Smooth muscle cell (in vitro differentiated cells): ENCODE results near the gene ASPDH. TPM values are rescaled to one million over a fixed set of nuclear protein-coding genes. Genes with fewer than 3 reads are reported as not detected.

Experiments
- DNase-seq: peaks from one replicate; lab custom pipeline; 2025; ENCODE audit not compliant: unreplicated experiment; lab: John Stamatoyannopoulos, UW
- H2AFZ ChIP-seq: fragments of 200-600 bp; sonication (generic); 2 replicates; pipeline ENCODE4 v1.6.0; 2016; ENCODE audit warnings: antibody characterized with exemption, low read depth, mild to moderate bottlenecking
- H3F3A ChIP-seq: fragments of 200-600 bp; sonication (generic); 2 replicates; pipeline ENCODE4 v1.6.0; 2017; ENCODE audit warnings: antibody characterized with exemption, low read depth
- H3K27ac ChIP-seq: fragments of 200-600 bp; sonication (generic); 2 replicates; pipeline ENCODE4 v1.5.1; 2016; ENCODE audit warnings: low read depth, mild to moderate bottlenecking
- H3K27me3 ChIP-seq: fragments of 200-600 bp; sonication (generic); 2 replicates; pipeline ENCODE4 v1.6.1; 2016; ENCODE audit warnings: low read depth, mild to moderate bottlenecking
- H3K36me3 ChIP-seq: fragments of 200-600 bp; sonication (generic); 2 replicates; pipeline ENCODE4 v1.5.1; 2016; ENCODE audit warnings: low read depth
- H3K4me1 ChIP-seq: fragments of 200-600 bp; sonication (generic); 2 replicates; pipeline ENCODE4 v1.5.1; 2016; ENCODE audit warnings: low read depth
- H3K4me2 ChIP-seq: fragments of 200-600 bp; sonication (generic); 2 replicates; pipeline ENCODE4 v1.6.0; 2016; ENCODE audit warnings: mild to moderate bottlenecking
- H3K4me3 ChIP-seq: fragments of 200-600 bp; sonication (generic); 2 replicates; pipeline ENCODE4 v1.5.1; 2016; ENCODE audit warnings: mild to moderate bottlenecking
- H3K79me2 ChIP-seq: fragments of 200-600 bp; sonication (generic); 2 replicates; pipeline ENCODE4 v1.6.0; 2016; ENCODE audit warnings: low read depth, mild to moderate bottlenecking
- H3K9ac ChIP-seq: fragments of 200-600 bp; sonication (generic); 2 replicates; pipeline ENCODE4 v1.6.0; 2016; ENCODE audit warnings: low read depth
- H3K9me3 ChIP-seq: fragments of 200-600 bp; sonication (generic); replicated peaks from 2 replicates; pipeline ENCODE4 v1.5.1; 2016; ENCODE audit warnings: low read depth
- H4K20me1 ChIP-seq: fragments of 200-600 bp; sonication (generic); 2 replicates; pipeline ENCODE4 v1.6.0; 2016; ENCODE audit warnings: low read depth
- CTCF ChIP-seq: fragments of 200-600 bp; sonication (generic); IDR thresholded peaks from 2 replicates; pipeline ENCODE4 v1.5.1; 2017; ENCODE audit warnings: borderline replicate concordance, mild to moderate bottlenecking, antibody characterized with exemption; ENCODE audit not compliant: insufficient read depth, poor library complexity, severe bottlenecking
- WGBS: methylation state at CpG from one replicate; pipeline ENCODE4 v1.1.7; 2016; ENCODE audit warnings: low lambda C conversion rate; 5-methylcytosine and 5-hydroxymethylcytosine counted together
- polyA plus RNA-seq: library from polyadenylated mRNA; unstranded; fragments of >200 nt; fragmentation: Nextera tagmentation; extraction: Ambion mirVana; gene quantifications from 2 replicates; pipeline ENCODE4 v1.2.1, GENCODE V29; 2016
- total RNA-seq: library from RNA; depleted of rRNA; stranded (reverse); fragments of >200 nt; gene quantifications from 2 replicates; pipeline ENCODE4 v1.2.3, GENCODE V29; 2014

The ASPDH gene
- total and polyA plus RNA-seq, 2 experiments from 2014 or later, result not detected

GRCh38 chr19:50553134-50553703 lies 39.5 kb upstream of the ASPDH start:
- Histone ChIP-seq H3K27ac (no peak overlapping the region), H3K9me3 (no peaks in the 10 kb centered on the region), H3F3A (no peaks in the 10 kb centered on the region), H3K4me1 (no peaks in the 10 kb centered on the region), H4K20me1 (no peaks in the 10 kb centered on the region), H3K4me3 (no peak overlapping the region), H3K79me2 (no peaks in the 10 kb centered on the region), H3K27me3 (peaks cover 26% of the 10 kb centered on the region), H2AFZ (no peak overlapping the region), H3K9ac (no peak overlapping the region), H3K36me3 (no peaks in the 10 kb centered on the region), H3K4me2 (no peak overlapping the region)
- DNase-seq, result no peak
- no peak for TF ChIP-seq CTCF
- 80% methylated on average over 19 of the region's 19 CpGs for WGBS

- no peak overlapping the region for H2AFZ ChIP-seq
- no peaks in the 10 kb centered on the region for H3K9me3 ChIP-seq
- WGBS, result 86% methylated on average over 15 of the region's 15 CpGs
- no peak for TF ChIP-seq CTCF
- DNase-seq, result no peak
- H3K27ac ChIP-seq, result no peak overlapping the region
- no peaks in the 10 kb centered on the region for H4K20me1 ChIP-seq
- H3K36me3 ChIP-seq, result no peaks in the 10 kb centered on the region
- H3K79me2 ChIP-seq, result no peaks in the 10 kb centered on the region
- peaks cover 26% of the 10 kb centered on the region for H3K27me3 ChIP-seq
- no peak overlapping the region for H3K9ac ChIP-seq
- no peaks in the 10 kb centered on the region for H3K4me1 ChIP-seq
- no peaks in the 10 kb centered on the region for H3F3A ChIP-seq
- H3K4me3 ChIP-seq, result no peak overlapping the region
- no peak overlapping the region for H3K4me2 ChIP-seq
These were observed 38.8 kb upstream of the ASPDH start for GRCh38 chr19:50552540-50552939.

GRCh38 chr19:50551715-50552187 lies 38.0 kb upstream of the ASPDH start:
- WGBS, result 7% methylated on average over 8 of the region's 22 CpGs
- no peaks in the 10 kb centered on the region for H3K79me2 ChIP-seq
- no peaks in the 10 kb centered on the region for H3K9me3 ChIP-seq
- H4K20me1 ChIP-seq, result no peaks in the 10 kb centered on the region
- no peak for DNase-seq
- no peak overlapping the region for H2AFZ ChIP-seq
- H3K4me3 ChIP-seq, result peak overlapping the region; percentile 45
- H3K36me3 ChIP-seq, result no peaks in the 10 kb centered on the region
- no peaks in the 10 kb centered on the region for H3F3A ChIP-seq
- H3K9ac ChIP-seq, result no peak overlapping the region
- peak overlapping the region; percentile 84 for H3K4me2 ChIP-seq
- TF ChIP-seq CTCF, result no peak
- no peaks in the 10 kb centered on the region for H3K4me1 ChIP-seq
- peaks cover 26% of the 10 kb centered on the region for H3K27me3 ChIP-seq
- no peak overlapping the region for H3K27ac ChIP-seq
